Heart left ventricle (tissue), 16 donors: ENCODE measurements around the gene TRAPPC2. TPM values are rescaled to one million over a fixed set of nuclear protein-coding genes. Genes with fewer than 3 reads are reported as not detected.
"Not testable (repeated sequence)": the region's sequence is repeated elsewhere in the genome, so short reads cannot be mapped to it uniquely, and the experiment has no call there.

Experiments
- ATAC-seq, 4 donors: fragments of 200-7000 bp; cut with Tn5 transposase; one replicate each; pipeline ENCODE4 v1.9.1; 2020 to 2022; ENCODE audit warnings: moderate library complexity in 4 of 4, mild to moderate bottlenecking in 3 of 4, moderate number of reproducible peaks in 1 of 4
- DNase-seq, 5 donors: peaks; one replicate each; pipeline ENCODE4 v3.0.0-alpha.2; 2020
- H3K27ac ChIP-seq, 12 donors: fragments of 200-600 bp; sonication (generic) in 4 of 12; one replicate each; pipeline versions ENCODE4 v1.5.0 to v1.8.0; 2016 to 2022; ENCODE audit warnings: mild to moderate bottlenecking in 2 of 12
- H3K27me3 ChIP-seq, 9 donors: fragments of 200-600 bp; sonication (generic) in 2 of 9; one replicate each; pipeline versions ENCODE4 v1.5.1 to v1.8.0; 2016 to 2022; ENCODE audit warnings: mild to moderate bottlenecking in 3 of 9
- H3K36me3 ChIP-seq, 9 donors: fragments of 200-600 bp; sonication (generic) in 2 of 9; one replicate each; pipeline versions ENCODE4 v1.5.0 to v1.8.0; 2018 to 2022; ENCODE audit warnings: mild to moderate bottlenecking in 2 of 9
- H3K4me1 ChIP-seq, 12 donors: fragments of 200-600 bp; sonication (generic) in 4 of 12; one replicate each; pipeline versions ENCODE4 v1.5.0 to v1.8.0; 2016 to 2022; ENCODE audit warnings: mild to moderate bottlenecking in 3 of 12
- H3K4me3 ChIP-seq, 12 donors: fragments of 200-600 bp; sonication (generic) in 4 of 12; one replicate each; pipeline versions ENCODE4 v1.5.0 to v1.8.0; 2017 to 2022; ENCODE audit warnings: mild to moderate bottlenecking in 9 of 12, moderate library complexity in 4 of 12
- H3K9me3 ChIP-seq, 12 donors: fragments of 200-600 bp; sonication (generic) in 4 of 12; one replicate each; pipeline versions ENCODE4 v1.5.0 to v1.8.0; 2016 to 2022; ENCODE audit warnings: mild to moderate bottlenecking in 1 of 12
- CTCF ChIP-seq, 12 donors: fragments of 200-600 bp; sonication (generic) in 4 of 12; IDR thresholded peaks; one replicate each; pipeline versions ENCODE4 v1.5.0 to v1.8.0; 2018 to 2022; ENCODE audit warnings: antibody characterized with exemption in 12 of 12, mild to moderate bottlenecking in 5 of 12
- POLR2A ChIP-seq, 2 donors: fragments of 450-650 bp; IDR thresholded peaks; one replicate each; pipeline ENCODE4 v1.6.1; 2017; ENCODE audit warnings: antibody characterized with exemption in 2 of 2, mild to moderate bottlenecking in 2 of 2, moderate library complexity in 2 of 2
- WGBS, 4 donors: extraction: QIAGEN DNeasy Blood & Tissue Kit in 2 of 4; methylation state at CpG; one replicate each; pipeline versions ENCODE4 v1.1.5 to v1.1.7; 2013 to 2018; 5-methylcytosine and 5-hydroxymethylcytosine counted together
- intact Hi-C, 10 donors: fragments of 100-400 bp; cut with DNase I; formaldehyde crosslinking; loops; one replicate each; pipeline versions ENCODE4 v1.11.1 to v1.14.2; 2022
- polyA plus RNA-seq, 2 donors: library from polyadenylated mRNA; stranded (reverse); fragments of 200-250 nt; gene quantifications; one replicate each; pipeline ENCODE4 v1.2.3, GENCODE V29; 2013
- total RNA-seq, 9 donors: library from RNA; depleted of rRNA in 2 of 9; stranded (reverse); fragments of >200 nt in 2 of 9; fragmentation: NEBNext Ultra II Directional in 3 of 9; extraction: Animal tissue kit (Norgen Biotek cat#: 25700) in 3 of 9; gene quantifications; one replicate each; pipeline versions ENCODE4 v1.1.0 to v1.2.4, GENCODE V29; 2016 to 2023
- donor health status: ischemic (EF 13 %, LVEDD 7.1; RV severe dilation, severe dysfunction).
- donor health status: healthy with polysubstance abuse.
- donor health status: DM: no; HTN: yes; CAD: no.
- donor health status: DM: no; HTN: no; CAD: no.
- donor health status: ischemic (EF 25% LVEDD 6.9; RV normal size, moderate dysfunction).
- donor health status: ischemic (EF 25% LVEDD 5.7; RV mildly dilated, moderate dysfunction).
- donor health status: healthy.
- donor health status: DM: yes; HTN: yes; CAD: no.
- donor health status: ischemic (EF 35%, LVEDD 5.7; RV mildly dilated, moderate dysfunction).
- donor health status: nonischemic (EF 11% LVEDD 7.7; RV severe dilation, severe dysfunction).
- donor health status: DM: yes; HTN: yes; CAD: no.
- donor health status: PGD.
- donor health status: ischemic (EF 29% LVEDD 5.4; RV normal size, mild dysfunction).
- donor health status: nonischemic (EF 23%, LVEDD 6.1; RV moderate dilation, normal function).

TRAPPC2 gene
- total and polyA plus RNA-seq, 11 donors = 3.5 to 11.1 (median 5.2) TPM

GRCh38 chrX:13676885-13677284 is 57.5 kb downstream of the TRAPPC2 start:
- no peaks in the 10 kb centered on the region for H3K4me1 ChIP-seq
- H3K9me3 ChIP-seq = no peaks in the 10 kb centered on the region
- no peaks in the 10 kb centered on the region for H3K36me3 ChIP-seq
- no peaks in the 10 kb centered on the region for H3K27me3 ChIP-seq
- DNase-seq (no peak), ATAC-seq (no peak)
- TF ChIP-seq CTCF (IDR thresholded peaks at IDR 0.05) (no peak), POLR2A (IDR thresholded peaks at IDR 0.05) (no peak)
- H3K27ac ChIP-seq = no peak overlapping the region
- no peak overlapping the region for H3K4me3 ChIP-seq
- intact Hi-C loops = no loop called here

DNA sequence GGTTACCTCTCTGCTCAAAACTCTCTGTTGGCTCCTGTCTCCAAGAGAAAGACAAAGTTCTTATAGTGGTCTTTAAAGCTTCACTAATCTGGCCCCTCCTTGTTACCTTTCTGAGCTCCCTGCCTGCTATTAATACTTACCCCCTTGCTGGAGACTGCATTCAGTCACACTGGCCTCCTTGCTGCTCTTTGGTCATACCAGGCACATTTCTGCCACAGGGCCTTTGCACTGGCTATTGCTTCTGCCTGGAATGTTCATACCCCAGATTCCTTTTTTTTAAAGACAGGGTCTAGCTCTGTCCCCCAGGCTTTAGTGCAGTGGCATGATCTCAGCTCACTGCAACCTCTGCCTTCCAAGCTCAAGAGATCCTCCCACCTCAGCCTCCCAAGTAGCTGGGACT is 61.4 kb downstream of the TRAPPC2 start:
- no peak for ATAC-seq
- peaks cover 0 to 4% (median 0%) of the 10 kb centered on the region in 9 donors for H3K27me3 ChIP-seq
- no peak overlapping the region for H3K4me3 ChIP-seq
- H3K9me3 ChIP-seq = no peaks in the 10 kb centered on the region
- H3K36me3 ChIP-seq = no peaks in the 10 kb centered on the region
- TF ChIP-seq POLR2A (IDR thresholded peaks at IDR 0.05) (no peak), CTCF (IDR thresholded peaks at IDR 0.05) (no peak)
- intact Hi-C loops = no loop called here
- H3K4me1 ChIP-seq = no peaks in the 10 kb centered on the region
- no peak for DNase-seq
- H3K27ac ChIP-seq = no peak overlapping the region

DNA sequence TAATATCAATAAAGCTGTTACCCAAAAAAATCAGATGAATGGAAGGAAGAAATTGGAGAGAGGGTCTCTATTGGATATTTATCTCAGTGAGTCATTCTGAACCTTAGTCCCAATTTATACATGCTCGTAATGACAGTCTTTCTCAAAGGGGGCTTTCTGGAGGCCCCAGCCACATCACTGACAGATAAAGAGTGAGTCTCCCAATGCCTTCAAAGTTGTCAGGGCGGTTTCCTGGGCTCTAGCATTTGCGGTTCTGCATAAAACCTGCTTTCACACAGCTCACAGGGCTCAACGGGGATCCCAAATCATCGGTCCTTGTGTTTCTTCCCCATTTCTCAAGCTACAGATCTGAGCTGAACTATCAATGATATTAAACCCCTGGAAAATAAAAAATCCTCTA is 64.2 kb downstream of the TRAPPC2 start:
- H3K27me3 ChIP-seq = peaks cover 0 to 4% (median 0%) of the 10 kb centered on the region in 9 donors
- H3K27ac ChIP-seq = no peak overlapping the region
- H3K9me3 ChIP-seq = no peaks in the 10 kb centered on the region
- 85 to 97% (median 92%) methylated on average over 5 of the region's 5 CpGs for WGBS, 4 donors
- intact Hi-C loops = no loop called here
- TF ChIP-seq POLR2A (IDR thresholded peaks at IDR 0.05) = no peak
- no peak for TF ChIP-seq CTCF (IDR thresholded peaks at IDR 0.05)
- no peaks in the 10 kb centered on the region for H3K36me3 ChIP-seq
- ATAC-seq = no peak
- H3K4me3 ChIP-seq = no peak overlapping the region
- H3K4me1 ChIP-seq = peaks cover 0 to 9% (median 0%) of the 10 kb centered on the region in 12 donors
- no peak for DNase-seq

GRCh38 chrX:13669755-13670154 is 64.7 kb downstream of the TRAPPC2 start:
- H3K27ac ChIP-seq = peak overlapping the region in 9 of 12 donors; percentile 22 to 61 (median 49)
- not testable (repeated sequence) for H3K27me3 ChIP-seq, ATAC-seq, DNase-seq, H3K4me1 ChIP-seq, H3K4me3 ChIP-seq, H3K36me3 ChIP-seq, H3K9me3 ChIP-seq
- intact Hi-C loops = loop anchor here in 1 of 10 donors (10.0 kb wide), 1 partner anchor 365 kb away; no protein-coding TSS in a partner anchor
- 93 to 98% (median 96%) methylated on average over 8 of the region's 8 CpGs for WGBS, 4 donors

DNA sequence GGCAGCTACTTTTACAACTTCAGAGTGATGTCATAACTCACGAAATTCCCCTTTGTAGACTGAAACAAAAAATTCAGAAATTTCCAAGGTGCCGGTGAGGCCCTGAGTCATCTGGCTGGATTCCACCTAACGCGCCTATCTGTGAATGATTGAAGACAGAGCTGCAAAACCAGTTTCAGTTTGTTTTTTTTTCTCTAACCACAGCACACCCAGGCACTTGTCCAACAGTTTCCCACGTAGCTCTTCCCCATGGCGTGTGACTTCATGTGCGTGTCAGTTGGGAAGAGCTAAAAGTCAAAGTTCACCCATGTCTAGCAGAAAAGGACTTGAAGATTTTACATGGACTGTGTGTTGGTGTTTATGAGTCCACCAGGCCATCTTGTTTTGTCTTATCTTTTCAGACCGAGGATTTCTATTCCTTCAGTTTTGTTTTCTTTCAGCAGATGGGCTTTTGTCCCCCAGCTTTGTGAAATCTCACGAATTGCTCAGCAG is 65.1 kb downstream of the TRAPPC2 start:
- DNase-seq (peak; percentile 46 to 56 (median 54)), ATAC-seq (peak; percentile 20 to 87 (median 84))
- H3K27ac ChIP-seq = peak overlapping the region in 9 of 12 donors; percentile 22 to 61 (median 49)
- peaks cover 0 to 4% (median 0%) of the 10 kb centered on the region in 9 donors for H3K27me3 ChIP-seq
- peaks cover 0 to 9% (median 0%) of the 10 kb centered on the region in 12 donors for H3K4me1 ChIP-seq
- 30 to 43% (median 38%) methylated on average over 9 of the region's 9 CpGs for WGBS, 4 donors
- H3K4me3 ChIP-seq = peak overlapping the region in 1 of 12 donors; percentile 9
- peaks cover 0 to under 1% (median 0%) of the 10 kb centered on the region in 9 donors for H3K36me3 ChIP-seq
- TF ChIP-seq CTCF (IDR thresholded peaks at IDR 0.05) = no peak
- TF ChIP-seq POLR2A (IDR thresholded peaks at IDR 0.05) = no peak
- no peaks in the 10 kb centered on the region for H3K9me3 ChIP-seq
- intact Hi-C loops = loop anchor here in 1 of 10 donors (10.0 kb wide), 1 partner anchor 366 kb away; no protein-coding TSS in a partner anchor
